CD4-positive, alpha-beta T cell treated with Interleukin-6 for 4 hours (primary cell): ENCODE results near the gene NTMT1.

Experiments
- DNase-seq: peaks from one replicate; pipeline ENCODE4 v3.0.0-alpha.2; 2020; ENCODE audit warnings: mixed read lengths

NTMT1 gene

GRCh38 chr9:129682381-129682780, 56.4 kb downstream of the NTMT1 start:
- DNase-seq: no peak

GRCh38 chr9:129685220-129685932, 59.4 kb downstream of the NTMT1 start:
- no peak for DNase-seq
